Measurements from ENCODE around the gene SLC22A23.

Gene SLC22A23

DNA sequence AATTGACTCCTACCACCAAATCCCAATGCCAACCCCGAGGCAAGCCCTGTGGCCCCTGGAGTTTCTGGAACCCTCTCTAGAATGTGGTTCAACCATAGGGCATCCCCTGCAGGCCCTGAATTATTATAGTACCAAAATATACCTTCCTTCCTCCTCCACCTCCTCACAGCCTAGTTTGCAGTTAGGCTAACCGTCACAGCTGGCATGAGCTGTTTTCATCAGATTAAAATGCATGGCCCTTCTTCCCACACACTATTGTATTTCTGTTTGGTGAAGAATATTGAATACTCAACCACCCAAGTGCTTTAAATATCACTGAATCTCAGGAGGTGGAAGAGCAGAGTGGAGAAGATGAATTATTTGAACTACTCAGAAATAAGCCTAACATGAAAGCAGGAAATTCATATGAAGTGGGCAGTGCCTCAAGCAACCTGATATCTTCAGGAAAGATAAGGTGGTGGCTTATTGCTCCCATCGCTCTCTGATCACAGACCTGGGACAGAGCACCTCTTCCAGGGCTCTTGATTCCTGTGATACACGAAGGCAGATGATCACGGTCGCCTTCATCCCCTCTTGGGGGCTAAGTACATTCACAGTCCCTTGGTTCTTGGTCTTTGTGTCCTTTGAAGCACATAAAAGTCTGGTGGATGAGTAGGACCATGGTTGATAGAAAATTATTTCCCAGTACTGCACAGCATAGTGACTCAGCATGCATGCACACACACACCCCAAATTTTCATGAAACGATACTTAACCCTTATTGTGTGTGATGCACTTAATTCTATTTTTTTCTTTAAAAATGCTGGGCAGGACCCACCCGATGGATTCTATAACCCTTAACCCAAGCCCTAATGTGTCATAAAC, 107.2 kb downstream of the SLC22A23 start:
- no peak overlapping the region for H3K4me3 ChIP-seq (ENCODE audit: low read length)
- DNase-seq (ENCODE audit: low read depth, low spot score) = no peak

DNA sequence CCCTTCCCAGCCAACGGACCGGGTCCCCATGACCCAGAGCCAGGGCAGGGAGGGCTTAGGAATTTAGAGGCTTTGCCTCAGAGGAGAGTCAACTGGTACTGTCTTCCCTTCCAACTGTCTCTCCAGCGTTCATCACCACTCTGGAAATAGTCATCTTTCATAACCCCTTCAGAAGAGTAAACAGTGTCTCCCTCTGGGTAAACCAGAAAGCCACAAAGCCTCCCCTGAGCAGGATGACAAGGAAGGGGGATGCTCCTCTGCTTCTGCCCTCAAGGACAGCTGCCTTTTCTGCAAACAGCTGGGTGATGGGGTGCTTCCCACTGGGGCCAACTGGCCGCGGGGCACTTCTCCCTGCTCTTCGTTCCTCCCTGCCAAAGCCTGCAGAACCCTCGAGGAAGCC, 108.0 kb downstream of the SLC22A23 start:
- H3K4me3 ChIP-seq (ENCODE audit: low read length) = no peak overlapping the region; the same call in 1 of the 2 replicates
- peak; percentile 73 for DNase-seq (ENCODE audit: low read depth, low spot score)

DNA sequence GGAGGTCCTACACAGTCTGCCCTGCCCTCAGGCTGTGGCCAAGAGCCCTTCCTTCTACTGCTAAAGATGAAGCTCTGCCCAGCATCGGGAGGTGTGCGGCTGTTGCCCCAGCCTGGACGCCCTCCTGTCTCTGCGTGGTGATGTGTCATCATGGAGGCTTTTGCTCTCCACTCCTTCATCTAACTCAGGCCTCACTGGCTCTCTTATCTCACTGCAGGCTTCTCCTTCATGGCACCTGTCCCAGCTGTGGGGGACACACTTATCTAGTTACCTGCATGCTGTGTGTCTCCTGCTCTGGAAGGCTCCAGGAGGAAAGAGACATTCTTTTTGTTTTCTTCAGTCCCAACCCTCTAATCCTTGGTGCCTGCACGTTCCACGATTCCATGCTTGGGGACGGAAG, 109.0 kb downstream of the SLC22A23 start:
- H3K4me3 ChIP-seq (ENCODE audit: low read length) = no peak overlapping the region
- DNase-seq (ENCODE audit: low read depth, low spot score) = no peak

DNA sequence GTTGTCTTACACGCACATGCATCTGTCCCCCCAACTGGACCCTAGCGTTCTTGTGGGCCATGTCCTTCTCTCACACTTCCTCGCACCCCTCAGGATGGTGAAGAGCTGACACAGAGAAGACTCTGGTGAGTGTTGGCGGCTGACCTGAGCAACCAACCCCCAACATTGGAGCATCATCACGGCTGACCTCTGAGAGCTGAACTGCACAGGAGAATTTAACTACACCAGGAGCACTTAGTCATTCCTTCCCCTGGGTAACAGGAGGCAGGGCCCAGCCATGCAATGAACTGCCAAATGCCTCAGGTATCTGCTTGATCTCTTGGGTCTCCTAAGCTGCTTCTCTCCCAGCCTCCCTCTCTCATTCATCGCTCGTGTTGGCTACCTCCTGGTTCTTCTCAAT, 109.6 kb downstream of the SLC22A23 start:
- DNase-seq (ENCODE audit: low read depth, low spot score) = no peak
- no peak overlapping the region for H3K4me3 ChIP-seq (ENCODE audit: low read length)

DNA sequence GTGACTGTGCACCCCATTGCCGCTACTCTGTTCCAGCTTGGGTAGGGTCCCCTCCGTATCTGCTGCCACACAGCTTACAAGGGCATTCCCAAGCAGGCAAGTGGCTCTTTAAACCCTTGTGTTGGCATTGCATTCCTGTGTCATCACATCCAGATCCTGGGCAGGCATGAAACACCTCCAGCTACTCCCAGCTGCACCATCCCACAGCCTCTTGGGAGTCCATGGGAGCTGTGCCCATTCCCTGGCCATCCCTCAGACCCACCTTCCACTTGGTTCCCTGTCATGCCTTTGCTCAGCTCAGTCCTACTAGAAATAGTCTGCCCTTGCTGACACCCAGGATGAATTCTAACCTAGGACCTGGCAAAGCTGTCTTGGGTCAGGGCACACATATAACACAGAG, 110.4 kb downstream of the SLC22A23 start:
- DNase-seq (ENCODE audit: low read depth, low spot score) = no peak
- H3K4me3 ChIP-seq (ENCODE audit: low read length) = no peak overlapping the region

DNA sequence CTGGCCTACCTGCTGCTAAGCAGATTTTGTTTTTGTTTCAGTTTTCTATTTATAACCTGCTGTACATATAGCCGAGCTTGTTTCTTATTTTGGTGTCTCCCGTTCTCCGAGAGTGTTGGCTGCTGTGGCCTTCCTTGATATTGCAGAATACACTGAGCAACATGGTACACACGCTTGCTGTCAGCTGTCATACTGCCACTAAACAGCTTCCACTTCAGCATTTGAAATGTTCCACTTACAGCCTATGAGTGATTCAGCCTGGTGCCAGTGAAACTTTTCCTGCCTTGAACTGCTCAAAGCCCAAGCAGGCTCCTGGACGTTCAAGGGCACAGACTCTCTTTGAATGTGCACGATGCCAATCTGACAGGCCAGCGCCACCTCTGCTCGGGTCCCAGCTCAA, 111.0 kb downstream of the SLC22A23 start:
- no peak for DNase-seq (ENCODE audit: low read depth, low spot score)
- H3K4me3 ChIP-seq (ENCODE audit: low read length) = no peak overlapping the region

DNA sequence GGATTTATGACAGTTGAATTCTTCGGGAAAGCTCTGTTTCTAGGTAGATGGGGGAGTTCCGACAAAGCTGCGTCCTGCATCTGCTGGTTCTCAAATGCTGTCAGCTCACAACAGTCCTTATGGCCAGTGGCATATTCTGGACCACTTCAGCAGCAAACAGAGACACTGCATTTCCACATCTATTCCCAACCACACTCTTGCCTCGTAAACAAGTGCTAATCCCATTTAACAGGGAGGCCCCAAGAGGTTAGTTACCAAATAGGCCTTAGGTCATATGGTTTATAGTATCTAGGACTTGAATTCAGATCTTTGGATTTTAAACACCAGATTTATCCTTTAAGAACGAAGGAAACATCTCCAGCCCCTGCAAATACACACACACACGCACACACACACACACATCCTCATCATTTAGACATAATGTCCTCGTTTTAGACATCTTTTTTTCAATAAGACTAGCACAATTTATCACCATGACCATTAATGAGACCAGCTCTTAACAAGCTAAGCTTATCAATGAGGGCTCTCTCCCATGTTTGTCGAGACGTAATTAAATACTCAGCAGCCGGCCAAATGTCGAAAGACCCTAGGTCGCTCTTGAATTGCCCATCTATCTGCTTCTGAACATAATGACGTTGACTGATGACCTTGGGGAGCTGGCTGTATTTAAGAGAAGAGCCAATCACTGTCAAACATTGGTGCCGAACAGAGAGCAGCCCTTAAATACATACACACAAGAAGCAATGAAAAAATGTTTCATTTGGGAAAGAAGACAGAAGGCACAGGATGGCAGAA, 113.6 kb downstream of the SLC22A23 start:
- DNase-seq (ENCODE audit: low read depth, low spot score) = no peak
- H3K4me3 ChIP-seq (ENCODE audit: low read length) = no peak overlapping the region

DNA sequence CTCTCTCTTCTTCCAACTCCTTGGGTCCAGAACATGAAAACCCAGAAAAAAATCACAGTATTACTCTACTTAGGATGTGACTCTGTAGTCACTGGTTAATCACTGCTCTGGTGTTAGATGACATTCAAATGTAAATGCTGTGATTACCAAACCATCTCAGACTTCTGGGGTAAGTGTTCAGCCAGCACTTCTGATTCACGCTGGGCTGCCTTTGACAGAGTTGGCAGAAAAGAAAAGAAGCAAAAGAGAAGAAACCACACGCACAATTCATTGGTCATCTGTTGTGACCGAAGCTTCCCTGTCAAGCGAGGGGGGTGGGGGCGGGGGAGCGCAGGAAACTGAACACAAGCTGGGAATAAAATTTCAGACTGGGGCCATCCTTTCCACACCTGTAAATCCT, 115.4 kb downstream of the SLC22A23 start:
- no peak for DNase-seq (ENCODE audit: low read depth, low spot score)
- H3K4me3 ChIP-seq (ENCODE audit: low read length) = no peak overlapping the region

DNA sequence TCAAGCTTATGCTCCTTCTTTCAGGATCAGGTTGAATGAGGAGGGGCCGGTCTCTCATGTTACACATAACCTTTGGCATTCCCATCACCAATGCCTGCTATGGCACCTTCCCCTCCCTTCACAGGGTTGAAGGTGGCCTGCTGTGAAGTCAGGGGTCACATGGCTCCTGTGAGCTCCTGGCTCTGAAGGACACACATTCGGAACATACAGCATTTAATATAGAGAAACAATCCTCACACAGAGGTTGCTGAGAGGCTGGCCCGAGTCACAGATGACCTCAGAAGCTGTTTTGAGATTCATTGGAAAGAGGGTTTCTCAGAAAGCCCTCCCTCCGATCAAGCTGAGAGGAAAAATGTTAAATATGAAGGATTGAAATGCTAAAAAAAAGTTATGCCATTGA, 116.0 kb downstream of the SLC22A23 start:
- H3K4me3 ChIP-seq (ENCODE audit: low read length) = no peak overlapping the region
- DNase-seq (ENCODE audit: low read depth, low spot score) = no peak

DNA sequence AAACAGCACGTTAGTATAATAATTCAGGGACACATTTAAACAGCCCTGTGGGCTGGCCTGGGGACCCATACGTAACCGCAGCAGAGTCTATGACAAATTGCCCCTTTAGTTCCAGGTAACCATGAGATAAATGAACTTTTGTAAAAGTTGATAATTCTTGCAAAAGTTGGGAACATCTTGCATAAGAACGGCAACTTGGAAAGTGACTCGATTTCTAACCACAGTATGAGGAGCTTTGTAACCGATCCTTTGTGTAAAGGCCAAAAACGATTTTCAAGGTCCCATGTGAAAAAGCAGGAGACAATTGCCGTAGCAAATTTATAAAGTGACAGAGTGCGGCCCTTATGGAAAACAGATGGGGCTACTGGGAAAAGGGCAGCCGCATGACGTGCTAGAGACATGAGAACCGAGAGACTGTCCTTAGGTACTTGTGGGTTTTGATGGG, 116.5 kb downstream of the SLC22A23 start:
- H3K4me3 ChIP-seq (ENCODE audit: low read length) = no peak overlapping the region
- no peak for DNase-seq (ENCODE audit: low read depth, low spot score)

DNA sequence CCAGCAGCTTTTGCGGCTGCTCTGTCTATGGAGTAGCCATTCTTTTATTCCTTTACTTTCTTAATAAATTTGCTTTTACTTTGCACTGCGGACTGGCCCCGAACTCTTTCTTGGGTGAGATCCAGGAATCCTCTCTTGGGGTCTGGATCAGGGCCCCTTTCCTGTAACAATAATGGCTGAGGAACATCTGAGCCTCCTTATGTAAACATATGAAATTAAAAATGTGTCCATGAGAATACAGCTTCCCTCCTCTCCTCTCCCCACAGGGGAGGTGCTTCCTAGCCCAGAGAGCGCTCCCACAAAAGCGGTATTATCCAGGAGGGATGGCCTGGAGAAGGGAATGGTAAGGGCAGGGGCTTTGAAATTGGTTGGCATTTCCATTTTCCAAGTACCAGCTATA, 117.0 kb downstream of the SLC22A23 start:
- H3K4me3 ChIP-seq (ENCODE audit: low read length) = no peak overlapping the region
- no peak for DNase-seq (ENCODE audit: low read depth, low spot score)

DNA sequence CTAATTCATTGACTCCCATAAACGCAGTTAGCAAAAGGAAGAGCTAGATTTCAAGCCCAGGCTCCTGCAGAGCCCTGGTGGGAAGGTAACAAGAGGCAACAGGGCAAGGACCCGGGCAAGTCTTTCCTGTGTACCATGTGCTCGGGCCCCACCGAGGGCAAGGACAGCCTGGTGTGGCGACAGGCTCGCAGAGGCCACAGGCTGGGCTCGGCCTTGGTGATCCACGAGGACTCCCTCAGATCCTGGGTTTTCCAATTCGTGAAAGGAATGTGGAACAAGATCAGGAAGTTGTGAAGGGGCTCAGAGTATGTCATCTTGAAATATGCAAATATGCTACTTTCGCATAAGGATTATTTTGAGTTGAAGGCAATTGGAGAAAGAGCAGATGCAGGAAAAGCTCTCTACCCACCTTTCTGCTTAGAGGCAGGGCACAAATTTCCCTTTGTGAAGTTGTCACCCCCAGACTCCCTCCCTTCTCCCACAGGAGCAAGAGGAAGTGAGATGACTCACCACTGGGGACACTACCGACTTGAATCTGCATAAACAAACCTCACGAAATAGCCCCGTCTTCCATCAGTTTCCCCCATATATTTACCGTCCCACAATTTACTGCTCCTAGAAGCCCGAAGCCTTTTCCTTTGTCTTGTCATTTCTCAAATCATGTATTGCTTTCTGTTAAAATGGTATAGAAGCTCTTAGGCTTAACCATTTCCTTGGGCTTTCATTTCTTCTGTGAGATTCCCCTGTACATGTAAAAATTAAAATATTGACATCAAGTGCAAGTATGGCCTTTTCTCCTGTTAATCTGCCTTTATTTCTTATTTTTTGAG, 119.1 kb downstream of the SLC22A23 start:
- DNase-seq (ENCODE audit: low read depth, low spot score) = no peak
- no peak overlapping the region for H3K4me3 ChIP-seq (ENCODE audit: low read length)

DNA sequence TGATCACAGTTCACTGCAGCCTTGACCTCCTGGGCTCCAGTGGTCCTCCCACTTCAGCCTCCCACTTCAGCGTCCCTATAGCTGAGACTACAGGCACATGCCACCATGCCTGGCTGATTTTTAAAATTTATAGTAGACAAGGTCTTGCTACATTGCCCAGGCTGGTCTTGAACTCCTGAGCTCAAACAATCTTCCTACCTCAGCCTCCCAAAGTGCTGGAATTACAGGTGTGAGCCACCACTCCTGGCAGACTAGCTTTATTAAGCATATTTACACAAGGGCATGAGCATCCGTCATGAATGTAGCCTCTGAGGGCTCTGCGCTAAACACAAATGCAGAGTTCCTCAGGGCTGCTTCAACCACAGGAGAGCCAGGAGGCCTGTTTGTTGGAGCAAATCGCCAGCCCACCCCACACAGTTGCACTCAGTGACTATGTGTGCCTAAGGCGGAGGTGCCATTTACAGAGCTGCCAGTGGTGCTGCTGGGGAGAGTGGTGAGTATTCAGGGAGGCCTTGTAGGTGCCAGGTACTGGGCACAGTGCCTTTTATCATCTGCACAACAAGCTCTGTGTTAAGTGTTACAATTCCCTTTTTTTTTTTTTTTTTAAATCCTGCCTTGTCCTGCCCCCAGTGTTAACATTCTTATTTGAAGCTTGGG, 119.9 kb downstream of the SLC22A23 start:
- H3K4me3 ChIP-seq (ENCODE audit: low read length) = no peak overlapping the region
- no peak for DNase-seq (ENCODE audit: low read depth, low spot score)

DNA sequence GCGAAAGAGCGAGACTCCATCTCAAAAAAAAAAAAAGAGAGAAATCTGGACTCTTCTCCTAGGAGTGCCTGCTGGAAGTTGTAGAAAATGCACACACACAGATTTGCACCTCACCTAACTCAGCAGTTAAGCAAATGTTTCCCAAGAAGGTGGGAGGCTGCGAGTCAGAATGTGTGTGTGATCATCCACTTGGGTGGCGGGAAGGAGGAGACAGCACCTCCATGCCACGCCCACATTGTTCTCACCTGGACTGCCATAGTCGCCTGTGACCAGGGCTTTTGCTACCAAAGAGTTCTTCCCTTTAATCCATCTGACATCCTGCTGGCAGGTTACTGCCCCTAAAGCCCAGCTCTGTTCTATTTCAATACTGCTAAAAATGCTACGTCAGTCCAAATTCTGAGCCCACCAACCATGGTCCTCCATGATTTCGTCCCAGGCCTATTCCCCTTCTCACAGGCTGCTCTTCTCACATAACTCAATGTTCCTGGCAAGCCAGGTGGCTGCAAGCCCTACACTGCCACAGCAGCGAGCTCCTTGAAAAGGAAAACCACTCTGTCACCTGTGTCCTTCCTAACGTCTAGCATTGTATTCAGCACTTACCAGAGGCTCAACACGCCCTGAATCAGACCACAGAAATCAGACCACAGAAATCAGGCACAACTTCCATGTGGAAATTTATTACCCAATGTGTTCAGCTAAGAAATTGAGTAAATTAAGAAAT, 120.6 kb downstream of the SLC22A23 start:
- H3K4me3 ChIP-seq (ENCODE audit: low read length) = no peak overlapping the region
- DNase-seq (ENCODE audit: low read depth, low spot score) = no peak

DNA sequence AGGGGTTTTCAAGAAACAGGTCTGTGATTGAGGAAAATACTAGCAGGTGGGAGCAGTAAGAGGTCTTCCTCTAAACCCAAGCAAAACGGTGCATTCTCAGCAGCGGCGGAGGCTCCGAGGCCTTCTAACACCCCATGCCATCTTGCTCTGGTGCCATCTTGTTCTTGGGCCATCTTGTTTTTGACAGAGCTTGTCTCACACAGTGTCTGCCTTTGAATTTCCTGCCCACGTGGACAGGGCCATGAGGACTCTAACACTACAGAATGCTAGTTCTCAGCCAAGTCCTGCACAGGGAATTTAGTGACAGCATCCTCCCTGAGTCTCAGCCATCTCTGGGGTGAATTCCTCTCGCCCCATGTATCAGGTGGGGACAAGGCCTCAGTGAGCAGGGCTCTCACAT, 121.7 kb downstream of the SLC22A23 start:
- no peak overlapping the region for H3K4me3 ChIP-seq (ENCODE audit: low read length)
- no peak for DNase-seq (ENCODE audit: low read depth, low spot score)

DNA sequence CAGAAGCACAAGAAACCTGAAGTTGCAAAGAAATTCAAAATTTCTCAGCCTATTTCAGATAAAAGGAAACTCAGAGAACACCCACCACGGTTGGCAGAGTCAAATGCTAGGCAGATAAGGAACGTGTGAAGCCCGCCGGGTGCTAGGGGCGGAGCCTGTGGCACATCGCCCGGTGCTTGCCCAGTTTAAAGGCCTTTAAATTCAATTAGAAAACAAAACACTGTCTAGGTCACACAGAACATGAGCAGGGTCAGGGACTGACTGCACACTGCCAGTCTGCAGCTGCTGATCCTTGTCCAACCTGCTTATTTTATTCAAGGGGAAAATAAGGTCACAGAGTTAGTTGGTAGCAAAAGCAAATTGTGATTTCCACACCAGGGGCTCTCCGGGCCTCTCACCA, 122.3 kb downstream of the SLC22A23 start:
- no peak overlapping the region for H3K4me3 ChIP-seq (ENCODE audit: low read length)
- no peak for DNase-seq (ENCODE audit: low read depth, low spot score)

DNA sequence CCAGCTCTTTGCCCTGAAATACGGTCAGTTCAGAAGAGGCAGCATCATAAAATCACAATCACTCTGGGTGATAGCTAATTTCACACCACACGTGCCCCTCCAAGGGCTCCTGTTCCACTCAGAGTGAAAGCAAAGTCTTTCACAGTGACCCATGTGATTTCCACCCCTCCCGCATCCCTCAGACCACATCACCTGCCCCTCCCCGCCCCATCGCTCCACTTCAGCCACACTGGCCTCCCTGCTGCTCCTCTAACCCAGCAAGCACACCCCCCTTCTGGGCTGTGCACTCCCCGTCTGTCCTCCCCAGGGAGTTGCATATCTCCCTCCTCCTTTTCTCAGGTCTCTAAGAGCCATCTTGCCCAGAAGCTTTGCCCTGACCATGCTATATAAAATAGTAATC, 123.6 kb downstream of the SLC22A23 start:
- H3K4me3 ChIP-seq (ENCODE audit: low read length) = no peak overlapping the region
- DNase-seq (ENCODE audit: low read depth, low spot score) = no peak

DNA sequence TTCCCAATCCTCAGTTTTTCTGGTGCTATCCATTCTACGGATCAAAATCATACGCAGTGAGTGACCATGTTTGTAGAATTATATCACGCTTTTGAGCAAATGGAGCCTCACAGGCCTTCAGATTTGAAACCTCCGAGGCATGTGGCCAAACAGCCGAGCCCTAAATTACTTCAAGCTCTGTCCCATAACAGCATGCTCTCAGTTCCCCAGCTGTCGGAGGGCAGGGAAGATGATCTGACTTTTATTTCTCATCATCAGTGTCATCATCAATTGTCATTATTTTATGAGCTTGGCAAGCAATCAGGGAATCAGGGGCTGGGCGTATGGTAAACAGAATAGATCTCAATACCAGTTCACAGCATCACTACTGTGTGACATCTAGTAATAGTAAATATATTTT, 124.9 kb downstream of the SLC22A23 start:
- no peak overlapping the region for H3K4me3 ChIP-seq (ENCODE audit: low read length)
- no peak for DNase-seq (ENCODE audit: low read depth, low spot score)

DNA sequence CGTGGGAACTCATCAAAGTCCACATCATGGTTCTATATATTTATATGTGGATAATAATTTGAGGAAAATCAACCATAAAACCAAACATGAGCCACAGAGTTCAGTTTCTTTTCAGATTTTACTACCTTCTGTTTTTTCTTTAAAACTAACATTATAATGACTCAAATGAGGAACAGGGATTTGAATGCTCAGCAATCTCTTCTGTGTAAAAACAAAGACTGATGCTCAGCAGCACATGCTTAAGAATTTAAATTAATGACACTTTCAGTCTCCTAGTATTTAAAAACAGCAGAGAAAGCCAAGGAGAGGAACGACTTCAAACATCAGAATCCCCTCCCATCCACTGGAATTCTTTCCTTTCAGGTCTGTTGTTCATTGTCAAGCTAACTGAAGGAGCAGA, 125.4 kb downstream of the SLC22A23 start:
- no peak overlapping the region for H3K4me3 ChIP-seq (ENCODE audit: low read length)
- DNase-seq (ENCODE audit: low read depth, low spot score) = no peak

Data from Jurkat, Clone E6-1 (cell line).